ENCODE measurements around the gene CCDC102B.

DNA sequence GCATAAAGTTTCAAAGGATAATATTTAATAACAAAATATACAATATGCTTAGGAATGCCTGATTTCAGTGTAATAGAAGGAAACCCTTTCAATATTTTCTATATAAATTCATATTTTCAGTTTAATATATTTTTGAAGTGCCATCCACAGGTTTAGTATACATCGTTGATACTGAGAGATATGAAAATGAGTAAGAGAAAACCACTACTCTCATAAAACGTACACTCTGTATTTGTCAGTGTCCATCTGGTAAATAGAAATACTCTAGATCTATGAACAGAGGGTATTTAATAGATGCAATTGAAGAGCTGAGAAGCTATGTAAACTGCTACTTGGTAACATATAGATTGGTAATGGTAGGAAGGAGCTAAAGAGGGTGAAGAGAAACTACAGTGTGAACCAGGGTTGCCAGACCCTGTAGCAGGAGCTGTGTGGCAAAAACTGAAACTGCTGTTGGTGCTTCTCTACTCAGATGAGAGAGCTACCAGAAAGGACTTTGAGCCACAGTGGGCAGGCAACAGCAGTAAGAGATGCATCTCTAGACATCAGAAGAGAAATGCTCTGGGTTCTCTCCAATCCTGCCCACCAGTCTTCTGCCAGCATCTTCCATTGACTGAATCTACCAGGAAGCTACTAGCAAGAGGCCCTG lies 187.4 kb downstream of the CCDC102B start:
- TF ChIP-seq POLR2AphosphoS5 (IDR thresholded peaks at IDR 0.05; ENCODE audit: low read depth, low read length) (no peak), TAF1 (IDR thresholded peaks at IDR 0.05; ENCODE audit: borderline replicate concordance, insufficient read depth, low read length) (no peak), SIN3A (IDR thresholded peaks at IDR 0.05; ENCODE audit: borderline replicate concordance, insufficient read depth, low read length) (no peak)

All from PFSK-1 (cell line).